HepG2 (cell line): ENCODE data around the gene PIR. TPM values are rescaled to one million over a fixed set of nuclear protein-coding genes. Genes with fewer than 3 reads are reported as not detected.

Experiments used
- ATAC-seq: fragments of 200-7000 bp; cut with Tn5 transposase; 3 replicates; pipeline ENCODE4 v1.9.1; 2020; ENCODE audit warnings: mild to moderate bottlenecking, moderate library complexity
- BruUV-seq: library from RNA; stranded (reverse); fragments of 400-500 nt; replicated peaks from 2 replicates; lab custom pipeline; 2021; lab: Mats Ljungman, UMichigan
- CTCF ChIA-PET: fragments of 300-600 bp; formaldehyde crosslinking; extraction: SDS; loops from one replicate; lab custom pipeline; 2021; ENCODE audit warnings: low total read pairs, inconsistent platforms, low intra/inter-chr PET ratio; lab: Yijun Ruan, JAX
- POLR2A ChIA-PET: fragments of 350-600 bp; sonication (Branson Sonifier 250); formaldehyde crosslinking; loops from one replicate; lab custom pipeline; 2020; ENCODE audit warnings: antibody characterized with exemption, inconsistent platforms; lab: Yijun Ruan, JAX
- DNase-seq: peaks from one replicate; pipeline ENCODE4 v3.0.0-alpha.2; 2015; ENCODE audit warnings: low spot score
- FAIRE-seq: peaks from 3 replicates; lab custom pipeline; 2011; peaks lifted over from hg19 to GRCh38; lab: Jason Lieb, UNC
- H2AFZ ChIP-seq: one replicate; pipeline ENCODE4 v1.6.1; 2011; ENCODE audit warnings: low read length, inconsistent platforms
- H3K27ac ChIP-seq: fragments of 300-600 bp; 3 replicates; pipeline ENCODE4 v1.8.0; 2011; ENCODE audit warnings: mixed run types, mild to moderate bottlenecking, mixed read lengths, low read length, inconsistent platforms; ENCODE audit not compliant: insufficient read depth; ENCODE audit errors: extremely low read length
- H3K27me3 ChIP-seq, 2 experiments: fragments of 200-600 bp in 1 of 2; 2 replicates in 1 of 2; 3 replicates in 1 of 2; pipeline versions ENCODE4 v1.6.0 to v1.8.0; 2011; ENCODE audit warnings: low read length in 2 of 2, mild to moderate bottlenecking in 2 of 2, moderate library complexity in 2 of 2, inconsistent platforms in 1 of 2; ENCODE audit not compliant: insufficient read depth in 2 of 2, control insufficient read depth in 1 of 2
- H3K36me3 ChIP-seq, 2 experiments: fragments of 200-600 bp in 1 of 2; replicated peaks in 1 of 2; 2 replicates in 1 of 2; 3 replicates in 1 of 2; pipeline versions ENCODE4 v1.5.1 to v1.8.0; 2011; ENCODE audit warnings: low read length in 2 of 2, inconsistent platforms in 1 of 2; ENCODE audit not compliant: insufficient read depth in 2 of 2, control insufficient read depth in 1 of 2
- H3K4me1 ChIP-seq: 2 replicates; pipeline ENCODE4 v1.5.1; 2012; ENCODE audit warnings: low read length, inconsistent platforms; ENCODE audit not compliant: insufficient read depth
- H3K4me2 ChIP-seq: 2 replicates; pipeline ENCODE4 v1.6.0; 2011; ENCODE audit warnings: low read depth, low read length, inconsistent platforms
- H3K4me3 ChIP-seq, 3 experiments: fragments of 200-600 bp in 1 of 3; sonication (generic), shearing (Covaris generic) in 1 of 3; replicated peaks in 1 of 3; 2 replicates each; pipeline ENCODE4 v1.5.1; 2011 to 2016; ENCODE audit warnings: low read length in 3 of 3, inconsistent platforms in 2 of 3, low read depth in 2 of 3, mild to moderate bottlenecking in 2 of 3, control low read depth in 1 of 3, mixed read lengths in 1 of 3; ENCODE audit not compliant: insufficient read depth in 1 of 3
- H3K79me2 ChIP-seq: one replicate; pipeline ENCODE4 v1.6.1; 2011; ENCODE audit warnings: low read length, inconsistent platforms; ENCODE audit not compliant: insufficient read depth
- H3K9ac ChIP-seq: 2 replicates; pipeline ENCODE4 v1.6.0; 2011; ENCODE audit warnings: mild to moderate bottlenecking, low read depth, low read length, inconsistent platforms; ENCODE audit not compliant: insufficient read depth
- H3K9me3 ChIP-seq: 2 replicates; pipeline ENCODE4 v1.5.1; 2012; ENCODE audit warnings: mild to moderate bottlenecking, low read length
- H4K20me1 ChIP-seq: 2 replicates; pipeline ENCODE4 v1.6.0; 2011; ENCODE audit warnings: inconsistent platforms, mild to moderate bottlenecking, low read length, moderate library complexity; ENCODE audit not compliant: insufficient read depth
- CTCF ChIP-seq: sonication (generic); formaldehyde crosslinking; IDR thresholded peaks from 2 replicates; pipeline ENCODE4 v1.5.0; 2020; ENCODE audit warnings: mild to moderate bottlenecking, missing genetic modification reagents, moderate library complexity
- RAD21 ChIP-seq: fragments of 450-650 bp; formaldehyde crosslinking; IDR thresholded peaks from 2 replicates; pipeline ENCODE4 v1.5.0; 2020; ENCODE audit warnings: mild to moderate bottlenecking
- RELA ChIP-seq: sonication (generic); formaldehyde crosslinking; IDR thresholded peaks from 2 replicates; pipeline ENCODE4 v1.4.0; 2020; ENCODE audit warnings: missing genetic modification reagents
- SMC3 ChIP-seq: IDR thresholded peaks from 2 replicates; pipeline ENCODE4 v1.6.1; 2011; ENCODE audit warnings: low read length, improper control_type of control experiment
- STAG1 ChIP-seq: sonication (generic); formaldehyde crosslinking; IDR thresholded peaks from 2 replicates; pipeline ENCODE4 v1.4.0; 2020; ENCODE audit warnings: missing genetic modification reagents
- ZNF550 ChIP-seq: sonication (generic); formaldehyde crosslinking; IDR thresholded peaks from 2 replicates; pipeline ENCODE4 v1.4.0; 2020; ENCODE audit warnings: mild to moderate bottlenecking, missing genetic modification reagents, borderline replicate concordance
- ZNF740 ChIP-seq: sonication (generic); formaldehyde crosslinking; IDR thresholded peaks from 2 replicates; pipeline ENCODE4 v1.4.0; 2020; ENCODE audit warnings: missing genetic modification reagents
- WGBS: methylation state at CpG from one replicate; pipeline ENCODE4 v1.1.6; 2017; ENCODE audit warnings: low lambda C conversion rate; 5-methylcytosine and 5-hydroxymethylcytosine counted together
- in situ Hi-C: cut with HindIII; loops from 2 replicates; pipeline ENCODE4 v1.10.0; 2017; ENCODE audit warnings: low pct_unique_long_range_greater_than_20kb; ENCODE audit not compliant: extremely low pct_ligation_motif_present
- intact Hi-C: fragments of 100-400 bp; cut with micrococcal nuclease; formaldehyde crosslinking; loops from one replicate; pipeline ENCODE4 v1.10.0; 2022; ENCODE audit not compliant: unreplicated experiment
- polyA plus RNA-seq, 8 experiments: library from polyadenylated mRNA; depleted of rRNA in 3 of 8; stranded (reverse) in 7 of 8; unstranded in 1 of 8; fragments of >200 nt; fragmentation: Illumina TruSeq in 4 of 8; extraction: Trizol in 4 of 8; gene quantifications; 2 replicates each; pipeline versions ENCODE4 v1.2.1 to v1.2.3, GENCODE V29; 2011 to 2016; ENCODE audit warnings: low read depth in 4 of 8, missing spikeins in 1 of 8, mixed read lengths in 1 of 8; ENCODE audit not compliant: insufficient read depth in 1 of 8
- total RNA-seq, 5 experiments: library from RNA; depleted of rRNA; stranded (reverse); fragments of >200 nt; fragmentation: Illumina TruSeq; extraction: Trizol; gene quantifications; 2 replicates each; pipeline ENCODE4 v1.2.3, GENCODE V29; 2016; ENCODE audit warnings: low read depth in 1 of 5

The PIR gene
- total and polyA plus RNA-seq, 2 of the 13 experiments (the other 11 are each of a cell fraction or from before 2014, with no cell fraction given), result 12.2 to 38.0 TPM

GRCh38 chrX:15472531-15472930, 20.6 kb downstream of the PIR start:
- H3K4me1 ChIP-seq, result no peaks in the 10 kb centered on the region
- no peak for FAIRE-seq

GRCh38 chrX:15471028-15471427, 22.1 kb downstream of the PIR start:
- H3K36me3 ChIP-seq, result no peaks in the 10 kb centered on the region
- ATAC-seq, result peak; percentile 81
- peak; percentile 32 for DNase-seq
- H3K27me3 ChIP-seq, result no peaks in the 10 kb centered on the region
- H3K27ac ChIP-seq, result no peak overlapping the region
- intact Hi-C loops, result loop anchor here (1.0 kb wide), 3 partner anchors 22 to 204 kb away; partner anchors contain the start of gene PIR
- in situ Hi-C loops, result no loop called here
- H3K4me1 ChIP-seq, result no peaks in the 10 kb centered on the region
- no peaks in the 10 kb centered on the region for H3K79me2 ChIP-seq
- TF ChIP-seq ZNF740 (CRISPR knock-in tag), result no peak
- TF ChIP-seq SMC3, result peak; percentile 42; the same call in 1 of the 2 replicates
- peak; percentile 72 for TF ChIP-seq CTCF (CRISPR knock-in tag)
- no peak for TF ChIP-seq RELA (CRISPR knock-in tag)
- peak; percentile 60 for TF ChIP-seq STAG1 (CRISPR knock-in tag)
- TF ChIP-seq RAD21 (CRISPR knock-in tag), result 0 out of 2 replicates have a peak, but pooled peaks have one; percentile 27
- H3K9me3 ChIP-seq, result no peaks in the 10 kb centered on the region
- FAIRE-seq, result peak; percentile 87
- no TSS peak for BruUV-seq
- ChIA-PET CTCF (interaction anchor here (1.8 kb wide), 1 partner anchor 94 kb away, joined by 14 read pairs; no protein-coding TSS in a partner anchor), POLR2A (no interaction called here)
- no peak overlapping the region for H3K4me3 ChIP-seq
- no peak overlapping the region for H2AFZ ChIP-seq
- H3K4me2 ChIP-seq, result no peak overlapping the region
- no peak overlapping the region for H3K9ac ChIP-seq
- 68% methylated on average over 3 of the region's 3 CpGs for WGBS
- H4K20me1 ChIP-seq, result no peaks in the 10 kb centered on the region

More at GRCh38 chrX:15472531-15472930, 20.6 kb downstream of the PIR start:
- H4K20me1 ChIP-seq, result no peaks in the 10 kb centered on the region
- no peaks in the 10 kb centered on the region for H3K9me3 ChIP-seq
- no peak overlapping the region for H3K4me3 ChIP-seq
- in situ Hi-C loops, result no loop called here
- DNase-seq (no peak), ATAC-seq (no peak)
- H3K79me2 ChIP-seq, result no peaks in the 10 kb centered on the region
- TF ChIP-seq ZNF550 (CRISPR knock-in tag), result no peak
- H3K27me3 ChIP-seq, result no peaks in the 10 kb centered on the region
- no peak overlapping the region for H3K9ac ChIP-seq
- no peak overlapping the region for H2AFZ ChIP-seq
- POLR2A ChIA-PET, result no interaction called here
- H3K4me2 ChIP-seq, result no peak overlapping the region
- CTCF ChIA-PET, result no interaction called here
- H3K36me3 ChIP-seq, result no peaks in the 10 kb centered on the region
- no TSS peak for BruUV-seq
- H3K27ac ChIP-seq, result no peak overlapping the region
- intact Hi-C loops, result no loop called here
